ENCODE results near the gene MLH1.

Gene MLH1

DNA sequence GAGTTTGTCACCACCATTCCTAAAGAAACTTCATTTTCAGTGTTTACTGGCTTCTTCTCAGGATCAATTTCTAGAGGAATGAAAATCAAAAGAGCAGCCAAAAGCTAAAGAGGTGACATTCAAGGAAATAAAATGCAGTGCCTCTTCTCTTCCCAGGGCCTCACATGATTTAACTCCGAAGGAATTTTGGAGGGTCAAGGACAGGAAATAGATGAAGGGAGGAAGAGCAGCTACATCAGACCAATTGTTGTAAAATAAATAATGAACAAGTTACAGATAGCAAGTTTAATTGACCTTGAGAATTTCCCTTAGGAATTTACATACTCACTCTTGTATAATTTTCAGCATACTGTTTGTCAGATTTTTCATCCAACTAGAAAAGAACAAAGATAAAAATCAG is 103.0 kb downstream of the MLH1 start:
- no peak for DNase-seq

DNA sequence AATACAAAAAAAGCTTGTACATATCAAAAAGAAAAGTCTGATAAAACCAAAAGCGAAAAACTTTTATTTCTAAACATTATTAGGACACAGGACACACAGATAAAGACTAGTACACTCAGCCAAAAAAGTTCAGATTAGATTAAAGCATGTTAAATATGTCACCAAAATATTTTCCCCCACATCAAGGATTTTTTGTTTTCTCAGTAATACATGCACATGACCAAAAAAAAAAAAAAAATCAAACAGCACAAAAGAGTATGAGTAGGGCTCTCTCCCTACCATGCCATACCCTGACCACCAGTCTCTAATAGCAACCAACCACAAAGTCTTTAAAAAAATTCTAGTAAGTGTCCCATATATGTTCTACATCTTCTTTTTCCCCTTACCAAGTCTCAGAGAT is 103.7 kb downstream of the MLH1 start:
- no peak for DNase-seq

DNA sequence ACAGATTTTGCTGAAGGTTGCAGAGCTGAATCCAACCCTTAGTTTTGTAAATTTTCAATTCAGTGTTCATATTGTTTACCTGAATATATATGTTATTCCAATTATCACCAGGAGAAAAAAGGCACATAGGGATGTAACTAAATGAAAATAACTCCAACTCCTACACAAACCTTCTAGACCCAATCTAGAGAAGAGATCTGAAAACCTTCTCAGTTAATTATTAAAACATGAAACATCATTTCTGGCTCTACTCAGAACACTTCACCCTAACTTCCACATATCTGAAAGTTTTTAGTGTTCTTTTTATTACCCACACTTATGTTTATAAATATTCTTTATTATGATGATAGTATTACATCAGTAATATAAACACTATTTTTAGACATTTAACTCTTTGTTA is 104.5 kb downstream of the MLH1 start:
- no peak for DNase-seq

DNA sequence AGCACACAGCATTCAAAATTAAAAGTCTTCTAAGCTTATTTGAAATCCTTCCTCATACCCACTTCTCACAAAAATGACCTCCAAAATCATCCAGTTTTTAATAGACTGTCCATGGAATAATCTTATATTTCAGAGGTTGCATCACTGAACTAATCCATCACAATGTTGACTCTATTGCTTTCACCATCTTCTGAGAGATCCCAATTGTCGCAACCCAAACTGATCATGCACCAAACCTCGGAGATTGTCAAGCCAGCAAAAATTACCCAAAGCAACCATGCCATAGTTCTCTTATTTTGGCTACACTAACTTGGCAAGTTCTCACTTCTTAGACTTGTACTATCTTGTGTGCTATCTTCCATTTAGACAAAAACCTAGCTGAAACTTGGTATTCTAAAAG is 105.6 kb downstream of the MLH1 start:
- no peak for DNase-seq

DNA sequence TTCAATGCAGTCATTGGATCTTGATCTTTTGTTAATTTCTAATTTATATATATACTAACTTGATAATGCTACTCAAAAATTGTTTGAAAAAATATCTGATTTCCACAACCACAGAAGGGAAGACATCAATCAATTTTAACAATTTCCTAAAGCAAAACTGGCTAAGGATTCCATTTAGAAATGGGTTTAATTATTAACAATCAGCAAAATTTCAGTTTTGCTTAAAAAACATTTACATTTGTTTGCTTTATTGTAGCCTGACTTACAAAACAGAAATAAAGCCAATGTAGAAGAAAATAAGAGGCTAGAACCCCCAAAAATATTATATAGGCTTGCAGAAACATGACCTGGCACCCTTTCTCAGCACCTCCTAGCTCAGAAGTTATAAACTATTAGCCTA is 106.2 kb downstream of the MLH1 start:
- DNase-seq: no peak

DNA sequence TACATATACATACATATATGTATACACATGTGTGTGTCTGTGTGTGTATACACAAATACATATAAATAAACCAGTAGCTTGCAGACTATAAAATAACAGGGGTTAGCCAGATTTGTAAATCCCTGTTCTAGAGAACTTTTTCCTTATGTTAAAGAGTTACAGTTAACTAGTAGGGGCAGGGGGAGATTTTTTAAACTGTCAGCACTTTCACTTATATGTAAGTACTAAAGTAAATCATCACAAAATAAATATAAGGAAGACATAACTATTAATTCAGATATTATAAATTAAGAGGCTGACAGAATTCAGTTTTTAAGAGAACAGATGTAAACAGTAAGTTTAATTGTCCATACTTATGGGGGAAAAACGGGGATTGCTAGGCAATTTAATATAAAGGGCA is 107.1 kb downstream of the MLH1 start:
- no peak for DNase-seq

Data from NCI-H1105 treated with DMSO at 0.1 percent for 48 hours (cell line).